ENCODE data around the gene HMGB4.

Gene HMGB4

GRCh38 chr1:33863779-33864178 lies at the start of gene HMGB4:
TSS of gene HMGB4 (plus strand) at chr1:33864079. CDS start at chr1:33864192, 113 bp downstream.
- no peak for DNase-seq

GRCh38 chr1:33814166-33814565 lies 49.7 kb upstream of the HMGB4 start:
- DNase-seq = no peak

- no peak for DNase-seq
Observed at GRCh38 chr1:33815061-33815460, 48.8 kb upstream of the HMGB4 start.

GRCh38 chr1:33818071-33818470 lies 45.8 kb upstream of the HMGB4 start:
- no peak for DNase-seq

GRCh38 chr1:33819290-33819912 lies 44.5 kb upstream of the HMGB4 start:
- no peak for DNase-seq

- no peak for DNase-seq
Observed at GRCh38 chr1:33819913-33820311, 44.0 kb upstream of the HMGB4 start.

- no peak for DNase-seq
Observed at GRCh38 chr1:33820804-33821203, 43.1 kb upstream of the HMGB4 start.

GRCh38 chr1:33821291-33821690 lies 42.6 kb upstream of the HMGB4 start:
- DNase-seq = no peak

GRCh38 chr1:33822396-33822795 lies 41.5 kb upstream of the HMGB4 start:
- no peak for DNase-seq

GRCh38 chr1:33823401-33823800 lies 40.5 kb upstream of the HMGB4 start:
- DNase-seq = no peak

- no peak for DNase-seq
Observed at GRCh38 chr1:33823830-33824229, 40.0 kb upstream of the HMGB4 start.

- DNase-seq = no peak
Observed at GRCh38 chr1:33824321-33824720, 39.6 kb upstream of the HMGB4 start.

GRCh38 chr1:33824971-33825370 lies 38.9 kb upstream of the HMGB4 start:
- no peak for DNase-seq

- no peak for DNase-seq
Observed at GRCh38 chr1:33825506-33825905, 38.4 kb upstream of the HMGB4 start.

- DNase-seq = no peak
Observed at GRCh38 chr1:33826311-33826710, 37.6 kb upstream of the HMGB4 start.

GRCh38 chr1:33826711-33827110 lies 37.2 kb upstream of the HMGB4 start:
- no peak for DNase-seq

GRCh38 chr1:33828059-33828458 lies 35.8 kb upstream of the HMGB4 start:
- DNase-seq = no peak

- no peak for DNase-seq
Observed at GRCh38 chr1:33828654-33829053, 35.2 kb upstream of the HMGB4 start.

GRCh38 chr1:33836911-33837310 lies 27.0 kb upstream of the HMGB4 start:
- no peak for DNase-seq

- no peak for DNase-seq
Observed at GRCh38 chr1:33837635-33838034, 26.2 kb upstream of the HMGB4 start.

- no peak for DNase-seq
Observed at GRCh38 chr1:33841494-33841893, 22.4 kb upstream of the HMGB4 start.

- no peak for DNase-seq
Observed at GRCh38 chr1:33842348-33842747, 21.5 kb upstream of the HMGB4 start.

GRCh38 chr1:33844166-33844565 lies 19.7 kb upstream of the HMGB4 start:
- DNase-seq = no peak

GRCh38 chr1:33846861-33847260 lies 17.0 kb upstream of the HMGB4 start:
- no peak for DNase-seq

- no peak for DNase-seq
Observed at GRCh38 chr1:33848205-33848937, 15.5 kb upstream of the HMGB4 start.

Data from NCI-H1436 (cell line).